Non-pigmented ciliary epithelial cell (primary cell): ENCODE measurements around the gene CLASRP.
"Not testable (repeated sequence)": the region's sequence is repeated elsewhere in the genome, so short reads cannot be mapped to it uniquely, and the experiment has no call there.

Experiments
- DNase-seq: peaks from one replicate; pipeline ENCODE4 v3.0.0-alpha.2; 2010; ENCODE audit warnings: low read depth

CLASRP gene

DNA sequence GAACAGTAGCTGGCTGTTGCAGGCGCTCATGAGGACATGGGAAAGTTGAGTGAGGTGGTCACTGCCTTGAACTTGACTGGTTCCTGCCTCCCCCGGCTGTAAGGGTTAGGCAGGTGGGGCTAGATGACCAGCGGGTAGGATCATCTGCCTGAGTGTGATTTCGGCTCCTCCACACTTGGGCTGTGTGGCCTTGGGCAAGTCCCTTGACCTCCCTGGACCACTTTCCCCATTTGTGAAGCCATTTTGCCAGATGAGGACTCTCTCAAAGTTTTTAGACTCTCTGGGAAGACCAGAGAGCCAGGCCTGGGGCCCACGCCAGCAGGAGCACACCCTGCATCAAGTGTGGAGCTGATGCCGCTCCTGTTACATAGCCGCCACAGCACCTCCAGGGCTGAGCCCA, 63.6 kb downstream of the CLASRP start:
- DNase-seq: no peak

DNA sequence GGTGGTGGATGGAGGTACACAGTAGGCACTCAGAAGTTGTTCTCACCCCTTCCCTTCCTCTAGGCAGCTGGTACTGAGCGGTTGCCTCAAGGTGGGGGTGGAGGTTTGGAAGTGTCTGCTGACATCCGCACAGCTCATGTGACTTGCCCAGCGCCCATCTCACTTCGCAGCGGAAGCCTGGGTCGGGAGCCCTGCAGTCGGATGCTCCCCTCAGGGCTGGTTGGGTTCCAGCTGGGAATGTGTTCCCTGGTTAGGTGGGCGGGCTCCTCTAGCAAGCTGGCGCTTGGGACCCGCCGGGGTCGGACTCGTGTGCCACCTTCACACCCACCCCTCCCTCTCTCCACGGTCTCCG, 64.3 kb downstream of the CLASRP start:
- DNase-seq: no peak

DNA sequence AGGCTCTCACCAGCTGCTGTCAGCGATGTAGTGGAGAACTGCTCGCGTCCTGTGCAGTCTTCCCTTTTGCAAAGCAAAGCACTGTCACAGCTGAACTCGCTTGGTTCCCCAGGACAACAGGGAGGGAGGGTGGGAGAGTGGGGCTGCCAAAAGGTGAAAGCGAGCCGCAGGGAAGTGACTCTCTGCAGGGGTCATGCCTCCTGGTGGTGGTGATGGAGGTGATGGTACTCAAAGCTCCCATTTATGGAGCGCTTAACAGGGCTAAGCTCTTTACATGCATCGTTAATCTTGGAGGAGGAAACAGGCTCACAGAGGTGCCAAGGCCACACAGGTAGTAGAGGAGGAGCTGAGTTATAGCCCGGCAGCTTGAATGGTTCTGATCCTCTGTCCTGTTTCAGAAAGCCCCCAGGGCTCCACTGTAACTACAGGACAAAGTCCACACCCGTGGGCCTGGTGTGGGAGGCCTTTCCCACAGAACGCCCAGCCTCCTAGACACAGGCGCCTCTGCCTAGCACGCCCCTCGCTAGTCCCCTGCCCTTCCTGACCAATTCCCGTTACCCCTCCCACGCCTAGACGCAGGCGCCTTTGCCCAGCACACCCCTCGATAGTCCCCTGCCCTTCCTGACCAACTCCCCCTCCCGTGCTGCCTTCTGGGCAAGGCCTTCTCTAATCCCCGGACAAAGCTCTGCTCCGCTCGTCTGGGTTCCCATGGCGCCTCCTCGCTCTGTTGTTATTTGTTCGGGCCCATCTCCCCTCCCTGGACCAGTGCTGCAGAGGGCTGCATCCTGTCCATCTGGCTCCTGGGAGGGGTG, 64.9 kb downstream of the CLASRP start:
- no peak for DNase-seq

DNA sequence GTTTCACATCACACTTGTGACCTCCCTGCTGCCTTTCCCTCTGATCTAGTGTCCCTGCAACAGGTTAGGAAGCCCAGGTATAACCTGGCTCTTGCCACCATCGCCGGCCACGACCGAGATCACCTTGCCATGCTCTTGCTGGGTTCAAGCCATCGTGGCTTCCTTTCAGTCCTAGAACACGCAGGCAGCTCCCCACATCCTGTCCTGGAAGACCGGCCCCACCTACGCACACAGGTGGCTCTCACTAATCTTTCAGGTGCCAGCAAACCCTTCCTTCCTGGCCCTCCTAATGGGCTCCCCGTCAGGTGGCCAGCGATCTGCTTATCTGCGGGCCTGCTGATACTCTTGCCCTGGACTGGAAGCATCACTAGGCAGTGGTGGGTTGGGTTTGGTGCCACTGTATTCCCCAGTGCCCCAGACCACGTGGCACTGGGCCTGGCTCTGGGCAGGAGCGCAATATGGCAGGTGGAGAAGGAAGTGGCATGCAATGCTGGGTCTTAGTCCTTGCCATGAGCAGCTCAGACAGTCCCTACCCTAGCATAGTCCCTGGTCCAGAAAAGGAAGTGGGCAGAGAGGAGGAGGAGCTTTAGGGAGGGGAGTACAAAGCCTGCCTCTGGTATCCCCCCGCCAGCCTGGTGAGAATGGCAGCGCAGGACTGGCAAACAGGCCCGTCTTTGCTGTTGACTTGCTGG, 66.0 kb downstream of the CLASRP start:
- no peak for DNase-seq

DNA sequence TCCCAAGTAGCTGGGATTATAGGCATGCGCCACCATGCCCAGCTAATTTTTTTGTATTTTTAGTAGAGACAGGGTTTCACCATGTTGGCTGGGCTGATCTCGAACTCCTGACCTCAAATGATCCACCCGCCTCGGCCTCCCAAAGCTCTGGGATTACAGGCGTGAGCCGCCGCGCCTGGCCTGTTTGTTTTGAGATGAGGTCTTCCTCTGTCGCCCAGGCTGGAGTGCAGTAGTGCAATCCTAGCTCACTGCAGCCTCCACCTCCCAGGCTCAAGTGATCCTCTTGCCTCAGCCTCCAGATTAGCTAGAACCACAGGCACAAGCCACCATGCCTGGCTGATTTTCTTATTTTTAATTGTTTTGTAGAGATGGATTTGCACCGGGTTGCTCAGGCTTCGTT, 67.5 kb downstream of the CLASRP start:
- DNase-seq: not testable (repeated sequence)

DNA sequence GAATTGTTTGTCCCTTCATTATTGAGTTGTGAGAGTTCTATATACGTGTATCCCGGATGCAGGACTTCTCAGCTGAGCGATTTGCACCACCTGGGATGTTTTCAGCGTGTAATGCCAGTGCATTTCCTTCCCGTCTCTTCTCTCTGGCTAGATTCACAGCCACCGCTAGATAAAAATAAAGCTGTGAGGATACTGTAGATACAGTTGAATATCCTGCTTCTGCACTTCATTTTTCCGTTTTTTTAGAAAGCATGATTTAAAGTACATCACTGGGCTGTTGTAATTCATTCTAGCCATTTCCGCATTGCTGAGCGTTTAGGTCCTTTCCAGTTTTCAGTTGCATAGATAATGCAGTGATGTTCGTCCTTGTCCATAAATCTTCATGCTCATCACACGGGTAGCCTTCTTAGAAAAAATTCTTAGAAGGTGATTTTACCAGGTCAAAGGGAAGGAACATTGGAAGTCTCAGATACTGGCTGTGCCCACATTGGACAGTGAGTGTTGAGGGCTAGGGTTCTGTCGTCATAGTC, 68.8 kb downstream of the CLASRP start:
- no peak for DNase-seq

DNA sequence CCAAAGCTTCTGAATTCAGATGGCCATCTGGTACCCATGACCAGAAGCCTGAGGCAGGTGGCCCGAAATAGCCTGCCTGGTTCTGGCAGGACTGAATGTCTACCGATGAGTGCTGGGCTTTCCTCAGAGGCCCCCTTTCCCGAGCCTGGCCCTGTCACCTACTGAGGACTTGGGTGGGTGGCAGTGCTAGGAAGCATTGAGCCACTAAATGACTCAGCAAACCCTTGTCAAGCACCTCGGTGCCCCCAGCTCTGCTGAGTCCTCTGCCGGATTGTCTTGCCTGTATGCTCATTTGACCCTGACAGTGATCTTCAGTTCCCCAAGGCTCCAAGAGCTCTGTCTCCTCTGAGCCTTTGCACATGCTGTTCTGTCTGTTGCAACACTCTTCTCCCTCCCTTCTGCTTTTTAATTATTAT, 72.0 kb downstream of the CLASRP start:
- DNase-seq: no peak

DNA sequence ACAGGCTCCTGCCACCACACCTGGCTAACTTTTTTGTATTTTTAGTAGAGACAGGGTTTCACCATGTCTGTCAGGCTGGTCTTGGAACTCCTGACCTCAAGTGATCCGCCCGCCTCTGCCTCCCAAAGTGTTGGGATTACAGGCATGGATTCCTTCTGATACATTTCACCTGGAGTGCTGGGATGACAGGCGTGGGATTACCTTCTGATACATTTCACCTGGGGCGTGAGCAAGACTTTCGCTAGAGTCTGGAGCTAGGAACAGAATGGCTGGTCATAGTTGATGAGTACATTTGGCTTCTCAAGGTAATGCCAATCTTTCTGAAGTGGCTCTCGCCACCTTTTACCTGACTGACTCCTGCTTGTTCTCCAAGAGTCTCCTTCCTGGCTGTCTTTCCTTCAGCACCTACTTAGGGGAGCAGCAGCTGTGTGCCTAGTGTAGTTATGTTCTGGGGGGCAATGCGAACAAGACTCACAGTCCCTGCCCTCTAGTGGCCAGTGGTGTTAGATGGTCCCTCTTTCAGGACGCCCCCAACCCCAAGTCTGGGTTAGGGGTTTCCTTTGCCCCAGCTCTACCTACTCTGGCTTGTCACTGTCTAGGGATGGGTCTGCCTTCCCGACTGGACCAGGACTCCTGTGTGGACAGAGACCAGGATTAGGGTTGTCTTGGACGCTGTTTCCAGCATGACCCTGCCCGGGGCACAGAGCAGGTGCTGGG, 73.4 kb downstream of the CLASRP start:
- DNase-seq: no peak

DNA sequence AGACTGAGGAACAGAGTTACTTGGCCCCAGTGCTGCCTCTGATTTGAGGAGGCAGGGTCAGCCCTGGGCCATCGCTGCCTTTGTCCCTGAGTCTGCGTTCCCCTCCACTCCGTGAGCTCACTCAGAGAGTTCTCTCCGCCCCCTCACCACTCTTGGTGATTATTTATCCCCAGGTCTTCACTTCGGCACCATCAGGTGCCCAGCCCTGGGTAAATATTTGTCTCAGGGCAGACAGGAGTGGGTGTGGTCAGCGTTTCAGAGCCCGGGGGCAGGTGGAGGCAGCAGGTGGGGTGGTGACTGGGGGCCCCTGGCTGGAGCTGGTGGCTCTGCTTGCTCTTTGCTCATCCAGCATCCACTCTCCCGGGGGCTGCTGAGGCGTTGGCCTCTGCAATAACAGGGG, 74.8 kb downstream of the CLASRP start:
- no peak for DNase-seq

DNA sequence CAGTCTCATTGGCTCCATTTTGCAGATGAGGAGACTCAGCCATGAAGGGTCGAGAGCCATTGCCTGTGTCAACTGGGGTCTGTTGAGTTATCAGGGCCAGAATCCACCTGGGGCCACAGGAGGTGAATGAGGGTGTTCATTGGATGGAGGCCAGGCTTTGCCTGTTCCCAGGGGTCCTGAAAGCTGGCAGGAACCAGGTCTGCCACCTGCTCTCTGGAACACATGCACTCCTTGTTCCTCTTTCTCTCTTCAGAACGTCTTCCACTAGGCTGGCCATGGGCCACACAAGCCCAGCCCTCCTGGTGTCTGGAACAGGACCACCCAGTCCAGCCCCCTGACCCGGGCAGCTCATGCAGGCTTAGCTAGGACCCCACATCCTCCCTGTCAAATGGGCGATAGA, 75.3 kb downstream of the CLASRP start:
- no peak for DNase-seq

DNA sequence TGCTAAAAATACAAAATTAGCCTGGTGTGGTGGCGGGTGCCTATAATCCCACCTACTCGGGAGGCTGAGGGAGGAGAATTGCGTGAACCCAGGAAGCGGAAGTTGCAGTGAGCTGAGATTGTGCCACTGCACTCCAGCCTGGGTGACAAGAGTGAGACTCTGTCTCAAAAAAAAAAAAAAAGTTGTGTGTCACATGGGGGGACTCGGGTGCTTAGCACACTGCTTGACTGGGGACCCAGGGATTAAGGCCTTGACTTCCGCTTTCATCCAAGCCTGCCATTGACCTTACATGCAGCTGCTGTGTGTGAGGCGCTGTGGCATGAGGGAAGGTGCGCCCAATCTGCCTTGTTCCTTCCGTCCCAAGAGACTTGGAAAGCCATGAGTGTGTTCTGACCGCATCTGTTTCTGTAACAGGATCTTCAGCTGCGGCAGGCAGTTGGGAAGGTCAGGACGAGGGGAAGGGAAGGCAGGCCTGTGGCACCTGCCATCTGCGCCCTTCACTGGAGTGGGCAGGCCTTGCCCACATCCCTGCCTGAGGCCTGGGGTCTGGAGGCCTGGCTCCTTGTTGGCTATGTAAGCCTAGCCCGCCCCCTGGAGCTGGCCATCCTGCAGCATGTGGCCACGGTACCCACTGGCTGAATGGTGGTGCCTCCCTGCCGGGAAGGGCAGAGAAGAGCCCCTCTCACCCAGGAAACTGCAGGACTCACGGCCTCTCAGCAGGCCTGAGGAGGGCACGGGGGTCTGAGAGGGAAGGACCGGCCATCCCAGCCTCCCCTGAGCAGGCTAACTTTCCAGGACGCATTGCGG, 77.2 kb downstream of the CLASRP start:
- DNase-seq: no peak

DNA sequence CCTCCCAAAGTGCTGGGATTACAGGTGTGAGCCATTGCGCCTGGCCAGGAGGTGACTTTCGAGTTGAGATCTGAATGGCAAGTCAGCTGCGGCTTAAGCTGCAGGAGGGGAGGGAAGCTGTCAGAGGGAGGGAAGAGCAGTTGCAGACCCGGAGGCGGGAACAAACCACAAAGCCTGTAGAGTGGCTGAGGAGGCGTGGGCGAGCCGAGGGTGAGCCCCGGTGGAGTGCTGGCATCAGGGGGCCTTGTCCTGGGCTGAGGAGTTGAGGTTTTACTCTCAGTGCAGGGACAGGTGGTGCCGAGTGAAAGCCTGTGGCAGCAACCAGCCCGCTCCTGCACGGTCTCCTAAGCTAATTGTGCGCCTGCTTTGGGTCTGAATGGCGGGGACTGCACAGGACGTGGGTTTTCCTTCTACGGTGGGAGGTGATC, 78.3 kb downstream of the CLASRP start:
- no peak for DNase-seq

DNA sequence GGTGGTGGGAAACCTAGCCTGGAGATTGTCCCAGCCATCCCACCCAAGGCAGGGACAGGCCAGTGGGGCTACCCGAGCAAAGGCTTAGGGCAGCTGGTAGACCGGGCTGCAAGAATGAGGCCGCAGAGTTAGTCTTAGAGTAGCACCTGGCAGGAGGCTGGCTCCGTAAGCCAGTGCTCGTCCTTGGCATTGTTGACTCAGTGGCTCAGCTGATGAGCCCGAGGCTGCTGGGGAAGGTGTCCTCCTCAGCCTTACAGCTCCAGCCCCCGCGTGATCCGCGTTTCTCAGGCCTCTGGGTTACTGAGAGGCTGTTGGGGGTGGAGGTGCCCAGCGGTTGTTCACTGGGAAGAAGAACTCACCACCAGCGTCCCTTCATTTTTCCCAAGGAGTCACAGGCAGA, 78.8 kb downstream of the CLASRP start:
- DNase-seq: no peak

DNA sequence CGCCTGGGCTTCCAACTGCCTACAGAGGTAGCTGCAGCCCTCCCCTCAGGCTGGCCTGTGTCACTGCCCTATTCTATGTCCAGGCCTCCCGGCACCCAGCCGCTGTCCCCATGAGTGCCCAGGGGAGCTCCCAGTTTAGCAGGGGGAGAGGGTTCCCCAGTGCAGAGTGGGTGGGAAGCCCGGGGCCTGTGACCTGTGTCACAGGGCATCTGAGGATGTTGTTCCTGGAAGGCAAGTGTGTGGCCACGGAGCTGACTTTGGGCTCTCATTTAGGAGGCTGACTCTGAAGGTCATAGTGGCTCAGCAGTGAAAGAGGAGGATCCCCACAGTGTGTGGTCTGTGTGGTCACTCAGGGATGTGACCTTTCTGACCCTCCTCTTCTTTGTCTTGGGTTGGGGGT, 79.3 kb downstream of the CLASRP start:
- DNase-seq: no peak

DNA sequence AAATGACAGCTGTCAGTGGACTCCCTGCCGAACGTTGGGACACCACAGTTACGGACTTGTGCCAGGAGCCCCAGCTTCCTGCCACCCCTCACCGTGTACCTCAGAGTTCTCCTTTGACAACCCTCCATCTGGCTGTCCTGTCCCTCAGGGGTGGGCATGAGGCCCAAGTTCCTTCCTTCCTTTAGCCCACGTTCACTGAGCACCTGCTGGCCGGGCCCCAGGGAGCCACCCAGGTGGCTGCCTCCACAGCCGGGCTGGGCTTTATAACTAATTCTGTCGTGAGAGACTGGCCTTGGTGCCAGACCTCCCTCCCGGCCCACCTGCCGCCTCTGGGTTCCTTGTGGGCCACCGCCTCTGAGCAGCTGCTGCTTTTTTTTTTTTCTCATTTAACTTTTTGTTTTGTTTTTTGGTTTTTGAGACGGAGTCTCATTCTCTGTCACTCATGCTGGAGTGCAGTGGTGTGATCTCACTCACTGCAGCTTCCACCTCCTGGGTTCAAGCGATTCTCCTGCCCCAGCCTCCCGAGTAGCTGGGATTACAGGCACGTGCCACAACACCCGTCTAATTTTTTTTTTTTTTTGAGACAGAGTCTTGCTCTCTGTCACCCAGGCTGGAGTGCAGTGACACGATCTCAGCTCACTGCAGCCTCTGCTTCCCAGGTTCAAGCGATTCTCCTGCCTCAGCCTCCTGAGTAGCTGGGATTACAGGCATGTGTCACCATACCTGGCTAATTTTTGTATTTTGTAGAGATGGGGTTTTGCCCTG, 79.9 kb downstream of the CLASRP start:
- not testable (repeated sequence) for DNase-seq

DNA sequence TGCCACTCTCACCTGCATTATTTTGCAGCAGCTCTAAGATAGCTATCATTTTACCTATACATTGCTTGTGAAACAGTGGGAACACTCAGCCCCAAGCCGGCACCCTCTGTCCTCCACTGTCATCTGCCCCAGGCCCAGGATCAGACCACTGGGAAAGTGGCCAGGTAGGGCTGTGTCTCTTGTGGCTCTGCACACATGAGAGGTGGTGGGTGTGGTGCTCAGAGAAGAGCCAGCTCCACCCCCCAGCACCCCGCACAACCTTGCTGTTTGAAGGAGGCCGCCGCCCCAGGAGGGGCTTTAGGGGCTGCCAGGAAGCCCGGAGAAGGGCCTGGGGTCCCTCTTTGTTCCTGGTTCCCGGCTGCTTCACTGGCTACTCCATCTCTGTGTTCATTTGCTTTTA, 80.7 kb downstream of the CLASRP start:
- no peak for DNase-seq
